ENCODE measurements around the gene RAB1B. TPM values are rescaled to one million over a fixed set of nuclear protein-coding genes. Genes with fewer than 3 reads are reported as not detected.
"Not testable (repeated sequence)": the region's sequence is repeated elsewhere in the genome, so short reads cannot be mapped to it uniquely, and the experiment has no call there.

The RAB1B gene
- total RNA-seq, 4 donors from 2014 or later, result 89.8 to 141 (median 131) TPM

- intact Hi-C loops (cut with DNase I; ENCODE audit: low total_unique reads) (no loop called here), in situ Hi-C loops (cut with MboI; ENCODE audit: low pct_ligation_motif_present in 1 of 4, low pct_unique_long_range_greater_than_20kb in 1 of 4, low sequenced_read_pairs in 3 of 4) (no loop called here)
- TF ChIP-seq CTCF (IDR thresholded peaks at IDR 0.05) (no peak), POLR2AphosphoS5 (IDR thresholded peaks at IDR 0.05) (no peak), EP300 (IDR thresholded peaks at IDR 0.05; ENCODE audit: low read depth) (no peak), POLR2A (IDR thresholded peaks at IDR 0.05) (no peak)
- 93% methylated on average over 8 of the region's 8 CpGs; no CpG with 5 or more reads in 1 of the 2 donors for WGBS, 2 donors (ENCODE audit: low coverage in 1 of 2)
- Histone ChIP-seq H3K27ac (no peak overlapping the region), H3K4me1 (peaks cover 6 to 16% (median 14%) of the 10 kb centered on the region in 4 donors), H3K27me3 (no peaks in the 10 kb centered on the region), H3K9me3 (no peaks in the 10 kb centered on the region), H3K36me3 (peaks cover 0 to 40% (median 21%) of the 10 kb centered on the region in 4 donors), H3K4me3 (no peak overlapping the region)
- no peak for DNase-seq
Observed at GRCh38 chr11:66275396-66275795, 7.0 kb downstream of the RAB1B start.

GRCh38 chr11:66275984-66276612, 7.7 kb downstream of the RAB1B start:
- 89 to 90% methylated on average over 2 to 14 of the region's 14 CpGs for WGBS, 2 donors (ENCODE audit: low coverage in 1 of 2)
- H3K27ac ChIP-seq, result no peak overlapping the region
- intact Hi-C loops (cut with DNase I; ENCODE audit: low total_unique reads), result no loop called here
- no peaks in the 10 kb centered on the region for H3K27me3 ChIP-seq
- in situ Hi-C loops (cut with MboI; ENCODE audit: low pct_ligation_motif_present in 1 of 4, low pct_unique_long_range_greater_than_20kb in 1 of 4, low sequenced_read_pairs in 3 of 4), result no loop called here
- TF ChIP-seq EP300 (IDR thresholded peaks at IDR 0.05; ENCODE audit: low read depth) (no peak), CTCF (IDR thresholded peaks at IDR 0.05) (no peak), POLR2A (IDR thresholded peaks at IDR 0.05) (no peak), POLR2AphosphoS5 (IDR thresholded peaks at IDR 0.05) (no peak)
- H3K9me3 ChIP-seq, result no peaks in the 10 kb centered on the region
- H3K36me3 ChIP-seq, result peaks cover 0 to 40% (median 21%) of the 10 kb centered on the region in 4 donors
- no peak overlapping the region for H3K4me3 ChIP-seq
- DNase-seq, result no peak
- peaks cover 0 to 14% (median 11%) of the 10 kb centered on the region in 4 donors for H3K4me1 ChIP-seq

GRCh38 chr11:66276619-66277018, 8.2 kb downstream of the RAB1B start:
- in situ Hi-C loops (cut with MboI; ENCODE audit: low pct_ligation_motif_present in 1 of 4, low pct_unique_long_range_greater_than_20kb in 1 of 4, low sequenced_read_pairs in 3 of 4); H3K27ac ChIP-seq; H3K4me3 ChIP-seq; intact Hi-C loops (cut with DNase I; ENCODE audit: low total_unique reads); H3K9me3 ChIP-seq; DNase-seq; H3K27me3 ChIP-seq: not testable (repeated sequence)
- 87% methylated on average over 11 of the region's 13 CpGs; no CpG with 5 or more reads in 1 of the 2 donors for WGBS, 2 donors (ENCODE audit: low coverage in 1 of 2)
- H3K36me3 ChIP-seq, result peaks cover 0 to 40% (median 20%) of the 10 kb centered on the region in 4 donors
- H3K4me1 ChIP-seq, result peaks cover 0 to 14% (median 11%) of the 10 kb centered on the region in 4 donors

- peaks cover 0 to 36% (median 18%) of the 10 kb centered on the region in 4 donors for H3K36me3 ChIP-seq
- H3K9me3 ChIP-seq; H3K27me3 ChIP-seq; in situ Hi-C loops (cut with MboI; ENCODE audit: low pct_ligation_motif_present in 1 of 4, low pct_unique_long_range_greater_than_20kb in 1 of 4, low sequenced_read_pairs in 3 of 4); DNase-seq; intact Hi-C loops (cut with DNase I; ENCODE audit: low total_unique reads); H3K4me3 ChIP-seq: not testable (repeated sequence)
- peaks cover under 1 to 14% (median 12%) of the 10 kb centered on the region in 4 donors for H3K4me1 ChIP-seq
- peak overlapping the region in 1 of 4 donors; percentile 49 for H3K27ac ChIP-seq
- 74 to 75% methylated on average over 1 to 4 of the region's 4 CpGs for WGBS, 2 donors (ENCODE audit: low coverage in 1 of 2)
Observed at GRCh38 chr11:66277064-66277463, 8.6 kb downstream of the RAB1B start.

- Histone ChIP-seq H3K9me3 (no peaks in the 10 kb centered on the region), H3K27ac (peak within 1 kb of the TSS; percentile 1 to 56 (median 46)), H3K36me3 (peaks cover 0 to 30% (median 15%) of the 10 kb centered on the region in 4 donors), H3K4me1 (peaks cover 7 to 19% (median 16%) of the 10 kb centered on the region in 4 donors), H3K27me3 (no peaks in the 10 kb centered on the region), H3K4me3 (peak within 1 kb of the TSS; percentile 20 to 38 (median 28))
- TF ChIP-seq EP300 (IDR thresholded peaks at IDR 0.05; ENCODE audit: low read depth) (no peak), CTCF (IDR thresholded peaks at IDR 0.05) (no peak), POLR2AphosphoS5 (IDR thresholded peaks at IDR 0.05) (peak in 2 of 3 donors; percentile 14 to 36), POLR2A (IDR thresholded peaks at IDR 0.05) (no peak)
- peak; percentile 47 for DNase-seq
- intact Hi-C loops (cut with DNase I; ENCODE audit: low total_unique reads), result no loop called here
- in situ Hi-C loops (cut with MboI; ENCODE audit: low pct_ligation_motif_present in 1 of 4, low pct_unique_long_range_greater_than_20kb in 1 of 4, low sequenced_read_pairs in 3 of 4), result no loop called here
- 24 to 33% methylated on average over 1 to 15 of the region's 84 CpGs for WGBS, 2 donors (ENCODE audit: low coverage in 1 of 2)
Observed at GRCh38 chr11:66277471-66278362, 9.3 kb downstream of the RAB1B start, which contains the start of gene CNIH2. TSS of gene CNIH2 (plus strand) at chr11:66278175. CDS start at chr11:66278457, 282 bp downstream.

Data from transverse colon (tissue), 4 donors.